HUDEP-2 (cell line): ENCODE results near the gene NEK5.

Source experiments
- DNase-seq, 76 experiments: peaks; one replicate each; lab custom pipeline; 2025; ENCODE audit not compliant: unreplicated experiment in 76 of 76; lab: John Stamatoyannopoulos, UW

NEK5 gene

GRCh38 chr13:52016296-52016695, 112.6 kb downstream of the NEK5 start:
- no peak for DNase-seq

- peak in 1 of 76 experiments; percentile 42 for DNase-seq
These were observed 116.4 kb downstream of the NEK5 start for GRCh38 chr13:52012512-52012836.

GRCh38 chr13:52011632-52012511, 117.0 kb downstream of the NEK5 start, which contains the start of gene ALG11:
TSS of gene ALG11 (plus strand) at chr13:52012398. CDS start at chr13:52012419, 21 bp downstream.
- DNase-seq, result peak; percentile 51 to 99 (median 97)

DNA sequence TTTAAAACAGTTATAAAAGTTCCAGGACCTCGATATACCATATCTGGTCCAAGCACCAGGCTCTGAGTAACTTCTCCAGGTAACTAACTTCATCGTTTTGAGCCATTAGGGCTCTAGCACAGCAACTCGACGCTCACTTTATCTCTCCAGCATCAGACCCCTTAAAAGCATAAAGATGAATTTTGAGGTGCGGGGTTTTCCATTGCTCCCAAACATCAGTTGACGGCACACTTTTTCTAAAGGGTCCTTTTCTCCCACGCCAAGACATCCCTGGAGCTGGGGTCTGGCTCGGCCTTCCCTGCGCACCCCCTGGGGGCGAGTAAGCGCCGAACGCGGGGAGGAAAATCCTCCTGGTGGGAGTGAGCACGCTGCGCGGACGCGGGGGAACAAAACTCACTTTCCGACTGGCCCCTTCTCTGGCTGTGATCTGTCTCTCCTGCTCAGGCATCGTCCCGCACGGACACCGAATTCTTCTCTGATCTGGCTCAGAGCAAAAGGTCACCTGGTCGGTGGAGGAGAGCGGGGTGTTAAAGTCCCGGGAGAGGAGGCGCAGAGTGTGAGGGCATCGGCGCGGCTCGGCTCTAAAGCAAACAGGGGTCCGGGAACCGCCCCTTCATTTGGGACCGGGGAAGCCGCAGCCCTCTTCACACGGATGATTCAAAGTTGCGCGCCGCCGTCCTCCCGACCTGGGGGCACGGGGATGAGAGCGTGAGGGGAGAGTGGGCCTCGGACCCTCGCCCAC, 117.8 kb downstream of the NEK5 start, which contains the start of gene ATP7B:
ATP7B (minus strand) TSS at position 561 of the 742 bp plus-strand sequence; CDS start at position 448, 113 bp downstream.
- peak in 7 of 76 experiments; percentile 14 to 58 (median 39) for DNase-seq

DNA sequence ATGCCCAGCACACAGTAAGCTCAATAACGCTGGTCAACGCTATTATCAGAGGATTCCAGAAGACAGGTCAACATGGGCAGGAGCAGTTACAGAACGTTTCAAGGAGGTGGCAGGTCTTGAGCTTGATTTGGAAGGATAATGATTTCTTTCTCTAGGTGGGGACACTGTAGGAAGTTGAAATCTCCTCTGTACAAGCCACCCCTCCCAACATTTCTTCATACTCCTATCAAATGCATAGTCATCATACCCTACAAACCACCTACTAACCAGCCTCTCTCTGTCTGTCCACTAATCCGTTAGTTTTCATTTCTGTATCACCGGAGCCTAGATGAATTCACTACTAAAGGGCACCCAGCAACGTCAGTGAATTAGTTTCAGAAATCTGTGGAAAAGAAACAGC, 118.9 kb downstream of the NEK5 start:
- DNase-seq, result peak in 4 of 76 experiments; percentile 23 to 56 (median 38)

- no peak for DNase-seq
These were observed 122.2 kb downstream of the NEK5 start for GRCh38 chr13:52006523-52007245.

- DNase-seq, result no peak
These were observed 122.9 kb downstream of the NEK5 start for GRCh38 chr13:52005841-52006522.

- no peak for DNase-seq
These were observed 124.2 kb downstream of the NEK5 start for GRCh38 chr13:52004511-52005170.

DNA sequence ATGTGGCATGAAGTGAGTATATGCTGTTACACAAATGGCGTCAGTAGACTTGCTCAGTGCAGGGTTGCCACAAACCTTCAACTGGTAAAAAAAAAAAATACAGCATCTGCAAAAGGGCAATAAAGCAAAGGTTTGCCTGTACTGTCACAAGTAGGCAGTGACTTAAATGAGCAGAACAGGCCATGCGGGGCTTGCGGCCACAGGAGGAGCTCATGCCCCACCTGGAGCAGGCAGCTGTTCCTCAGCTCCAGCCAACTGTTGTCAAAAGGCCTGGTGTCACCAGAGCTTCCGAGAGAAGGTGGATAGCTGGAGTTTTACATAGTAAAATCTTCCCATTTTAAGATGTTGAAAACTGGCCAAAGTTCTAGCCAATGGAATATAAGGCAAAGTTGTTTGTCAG, 125.3 kb downstream of the NEK5 start:
- no peak for DNase-seq

DNA sequence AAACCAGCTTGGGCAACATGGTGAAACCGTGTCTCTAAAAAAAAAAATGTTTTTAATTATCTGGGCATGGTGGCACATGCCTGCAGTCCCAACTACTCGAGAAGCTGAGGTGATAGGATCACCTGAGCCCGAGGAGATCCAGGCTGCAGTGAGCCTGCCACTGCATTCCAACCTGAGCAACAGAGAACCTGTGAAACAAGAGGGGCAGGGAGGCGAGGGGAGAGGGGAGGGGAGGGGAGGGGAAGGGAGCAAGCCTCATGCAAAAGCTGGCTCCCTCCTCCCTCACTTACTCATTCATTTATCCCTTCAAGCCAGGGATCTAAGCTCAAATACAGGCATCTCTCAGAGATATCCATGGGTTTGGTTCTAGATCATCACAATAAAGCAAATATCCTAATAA, 126.5 kb downstream of the NEK5 start:
- DNase-seq, result no peak

DNA sequence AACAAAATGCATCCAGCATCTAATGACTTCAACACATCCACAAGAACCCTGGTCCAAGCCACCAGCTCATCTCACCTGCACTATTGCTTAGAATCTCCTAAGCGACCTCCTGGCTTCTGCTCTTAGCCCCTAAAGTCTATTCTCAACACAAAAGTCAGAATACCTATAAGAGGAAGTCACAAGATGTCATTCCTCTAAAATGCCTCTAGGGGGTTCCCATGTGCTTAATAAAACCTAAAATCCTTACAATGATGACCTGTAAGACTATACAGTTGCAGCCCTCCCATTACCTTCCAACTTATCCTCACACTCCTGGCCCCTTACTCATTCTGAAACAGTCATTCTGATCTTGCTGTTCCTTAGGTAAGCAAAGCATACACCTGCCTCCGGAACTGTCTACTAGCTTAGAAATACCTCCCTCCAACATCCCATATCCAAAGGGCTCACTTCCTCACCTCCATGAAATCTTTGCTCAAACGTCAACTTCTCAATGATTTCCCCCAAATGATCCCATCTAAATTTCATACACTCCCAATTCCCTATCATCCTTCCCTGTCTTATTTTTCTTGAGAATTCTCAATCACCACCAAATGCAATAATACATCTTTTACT, 127.6 kb downstream of the NEK5 start:
- peak in 14 of 76 experiments; percentile 3 to 54 (median 22) for DNase-seq

- DNase-seq, result no peak
These were observed 129.0 kb downstream of the NEK5 start for GRCh38 chr13:51999921-52000320.

DNA sequence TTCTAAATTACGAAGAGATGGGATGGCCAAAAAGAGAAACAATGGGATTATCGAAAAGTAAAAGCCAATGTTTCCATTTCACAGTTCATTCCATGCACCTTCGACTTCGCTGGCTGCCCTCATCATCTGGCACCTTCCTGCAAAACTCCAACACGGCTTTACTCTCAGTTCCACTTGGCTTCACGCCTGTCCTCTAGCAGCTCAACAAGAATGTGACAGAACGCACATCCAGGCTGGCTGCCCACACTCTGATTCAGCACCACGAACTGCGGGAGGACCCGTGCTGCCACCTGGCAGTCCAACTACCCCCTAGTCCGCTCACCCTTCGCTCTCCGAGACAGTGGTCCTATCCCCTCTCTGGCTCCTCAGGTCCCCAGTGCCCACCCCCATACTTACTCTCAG, 129.4 kb downstream of the NEK5 start:
- DNase-seq, result peak in 9 of 76 experiments; percentile 5 to 37 (median 24)

DNA sequence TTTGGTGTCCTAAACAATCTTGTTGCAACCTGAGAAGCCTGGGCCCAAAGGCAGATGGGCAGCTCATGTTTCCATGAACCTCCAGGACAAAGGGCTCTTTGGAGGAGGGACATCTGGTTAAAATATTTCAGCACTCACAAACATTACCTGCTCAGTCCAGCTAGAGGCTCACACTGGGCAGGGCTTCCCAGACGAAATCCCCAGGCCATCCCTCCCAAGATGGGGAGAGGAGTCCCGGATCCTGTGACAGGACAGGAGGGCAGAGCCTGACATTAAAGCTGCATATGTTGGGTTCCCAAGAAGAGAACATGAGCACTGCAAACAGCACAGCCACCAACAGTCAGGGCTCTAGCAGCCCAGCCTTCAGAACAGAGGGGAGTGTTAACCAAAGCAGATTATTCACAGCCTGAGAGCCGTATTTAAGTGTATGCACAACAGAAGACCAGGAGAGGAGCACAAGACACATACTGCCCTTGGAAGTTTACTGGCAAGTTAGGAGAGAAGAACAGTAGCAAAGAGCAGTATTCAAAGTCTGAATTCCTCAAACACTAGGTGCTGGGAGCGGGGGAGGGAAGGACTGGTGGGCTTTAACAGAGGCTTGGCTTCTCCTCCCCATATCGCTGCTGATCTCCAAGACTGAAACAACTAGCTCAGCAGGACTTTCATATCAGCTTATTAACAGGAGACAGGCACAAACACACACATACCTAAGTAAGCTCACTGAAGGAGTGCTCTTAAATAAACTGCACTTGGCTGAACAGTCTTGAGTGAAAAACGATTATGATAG, 130.0 kb downstream of the NEK5 start:
- peak in 4 of 76 experiments; percentile 10 to 39 (median 16) for DNase-seq

- DNase-seq, result no peak
These were observed 131.1 kb downstream of the NEK5 start for GRCh38 chr13:51997641-51998330.

DNA sequence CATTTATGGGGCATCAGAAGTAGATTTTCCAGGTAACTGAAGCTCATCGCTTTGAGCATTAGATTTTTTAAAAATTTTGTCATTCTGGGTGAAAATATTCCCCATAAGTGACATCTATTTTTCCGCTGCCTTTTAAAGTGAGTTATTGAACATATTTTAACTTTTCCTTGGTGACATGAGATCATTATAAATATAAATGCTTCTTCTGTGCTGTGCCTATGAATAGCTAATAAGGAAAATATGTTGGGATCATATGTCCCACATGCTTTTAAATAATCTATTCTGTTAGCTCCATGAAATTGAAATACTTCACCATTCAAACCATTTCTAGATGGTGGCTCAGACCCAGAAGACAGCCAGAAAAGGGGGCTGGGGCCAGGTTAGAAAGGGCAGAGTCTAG, 131.7 kb downstream of the NEK5 start:
- no peak for DNase-seq

GRCh38 chr13:51996641-51997040, 132.2 kb downstream of the NEK5 start:
- DNase-seq, result peak in 44 of 76 experiments; percentile 5 to 82 (median 40)
